GM12891 (cell line): ENCODE results near the gene ATP8B1.

Source experiments
- POLR2A ChIP-seq: IDR thresholded peaks from 2 replicates; pipeline ENCODE4 v1.6.1; 2011; ENCODE audit warnings: low read depth, low read length, control low read depth
- POLR2AphosphoS5 ChIP-seq: IDR thresholded peaks from 2 replicates; pipeline ENCODE4 v1.6.1; 2011; ENCODE audit warnings: low read depth, low read length, control low read depth

DNA sequence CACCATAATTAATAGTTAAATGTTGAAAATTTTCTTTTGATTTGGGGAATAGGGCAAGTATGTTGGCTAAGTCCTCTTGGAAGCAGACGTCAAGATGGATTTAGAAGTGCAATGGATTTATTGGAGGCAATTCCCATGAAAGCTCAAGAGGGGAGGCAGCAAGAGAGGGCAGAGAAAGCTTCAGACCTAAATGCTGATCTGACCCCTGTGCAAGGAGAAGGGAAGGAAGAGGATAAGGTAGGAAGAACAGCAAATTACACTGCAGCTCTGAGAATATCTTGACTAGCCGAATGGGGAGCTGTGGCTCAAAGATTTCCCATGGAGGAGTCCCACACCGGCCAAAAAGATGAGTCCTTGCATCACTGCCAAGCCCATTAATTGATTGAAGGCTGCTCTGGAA lies 46.9 kb upstream of the ATP8B1 start:
- TF ChIP-seq POLR2AphosphoS5 (no peak), POLR2A (no peak)
